Activated naive CD4-positive, alpha-beta T cell treated with anti-CD3 and anti-CD28 coated beads, Interleukin-2, amount 50 U/mL, for 24 hours (primary cell): ENCODE data around the gene DAB1.

Experiments
- H3K27ac Mint-ChIP-seq: one replicate; pipeline ENCODE4 v1.8.0; 2021; ENCODE audit warnings: mild to moderate bottlenecking, mixed read lengths
- H3K27me3 Mint-ChIP-seq: one replicate; pipeline ENCODE4 v1.8.0; 2021; ENCODE audit warnings: mixed read lengths
- H3K36me3 Mint-ChIP-seq: one replicate; pipeline ENCODE4 v1.8.0; 2021; ENCODE audit warnings: mixed read lengths
- H3K4me1 Mint-ChIP-seq: one replicate; pipeline ENCODE4 v1.8.0; 2021; ENCODE audit warnings: mixed read lengths
- H3K4me3 Mint-ChIP-seq: one replicate; pipeline ENCODE4 v1.8.0; 2021; ENCODE audit warnings: mild to moderate bottlenecking, mixed read lengths
- H3K9me3 Mint-ChIP-seq: one replicate; pipeline ENCODE4 v1.8.0; 2021; ENCODE audit warnings: mixed read lengths

DAB1 gene

GRCh38 chr1:57384901-57385300 is 39.0 kb downstream of the DAB1 start:
- no peaks in the 10 kb centered on the region for H3K9me3 Mint-ChIP-seq
- no peak overlapping the region for H3K27ac Mint-ChIP-seq
- H3K27me3 Mint-ChIP-seq = peaks cover 2% of the 10 kb centered on the region
- H3K36me3 Mint-ChIP-seq = no peaks in the 10 kb centered on the region
- no peak overlapping the region for H3K4me3 Mint-ChIP-seq
- no peaks in the 10 kb centered on the region for H3K4me1 Mint-ChIP-seq

- peaks cover 2% of the 10 kb centered on the region for H3K27me3 Mint-ChIP-seq
- no peaks in the 10 kb centered on the region for H3K36me3 Mint-ChIP-seq
- H3K27ac Mint-ChIP-seq = no peak overlapping the region
- H3K9me3 Mint-ChIP-seq = no peaks in the 10 kb centered on the region
- no peak overlapping the region for H3K4me3 Mint-ChIP-seq
- H3K4me1 Mint-ChIP-seq = no peaks in the 10 kb centered on the region
Measured at GRCh38 chr1:57384284-57384683, 39.6 kb downstream of the DAB1 start.

- H3K4me3 Mint-ChIP-seq = no peak overlapping the region
- H3K4me1 Mint-ChIP-seq = no peaks in the 10 kb centered on the region
- H3K36me3 Mint-ChIP-seq = no peaks in the 10 kb centered on the region
- no peak overlapping the region for H3K27ac Mint-ChIP-seq
- no peaks in the 10 kb centered on the region for H3K9me3 Mint-ChIP-seq
- H3K27me3 Mint-ChIP-seq = no peaks in the 10 kb centered on the region
Measured at GRCh38 chr1:57381871-57382270, 42.0 kb downstream of the DAB1 start.

GRCh38 chr1:57381426-57381825 is 42.4 kb downstream of the DAB1 start:
- Mint-ChIP-seq H3K27ac (no peak overlapping the region), H3K4me1 (no peaks in the 10 kb centered on the region), H3K9me3 (no peaks in the 10 kb centered on the region), H3K36me3 (no peaks in the 10 kb centered on the region), H3K4me3 (no peak overlapping the region), H3K27me3 (no peaks in the 10 kb centered on the region)

- H3K4me3 Mint-ChIP-seq = no peak overlapping the region
- H3K36me3 Mint-ChIP-seq = no peaks in the 10 kb centered on the region
- H3K27ac Mint-ChIP-seq = no peak overlapping the region
- no peaks in the 10 kb centered on the region for H3K27me3 Mint-ChIP-seq
- no peaks in the 10 kb centered on the region for H3K4me1 Mint-ChIP-seq
- no peaks in the 10 kb centered on the region for H3K9me3 Mint-ChIP-seq
Measured at GRCh38 chr1:57380923-57381322, 42.9 kb downstream of the DAB1 start.

GRCh38 chr1:57378534-57378933 is 45.3 kb downstream of the DAB1 start:
- no peaks in the 10 kb centered on the region for H3K27me3 Mint-ChIP-seq
- H3K4me3 Mint-ChIP-seq = no peak overlapping the region
- H3K27ac Mint-ChIP-seq = no peak overlapping the region
- no peaks in the 10 kb centered on the region for H3K4me1 Mint-ChIP-seq
- no peaks in the 10 kb centered on the region for H3K9me3 Mint-ChIP-seq
- no peaks in the 10 kb centered on the region for H3K36me3 Mint-ChIP-seq

GRCh38 chr1:57377339-57378139 is 46.3 kb downstream of the DAB1 start:
- H3K9me3 Mint-ChIP-seq = no peaks in the 10 kb centered on the region
- H3K4me3 Mint-ChIP-seq = no peak overlapping the region
- no peak overlapping the region for H3K27ac Mint-ChIP-seq
- H3K27me3 Mint-ChIP-seq = no peaks in the 10 kb centered on the region
- H3K36me3 Mint-ChIP-seq = no peaks in the 10 kb centered on the region
- no peaks in the 10 kb centered on the region for H3K4me1 Mint-ChIP-seq

GRCh38 chr1:57376041-57376440 is 47.8 kb downstream of the DAB1 start:
- Mint-ChIP-seq H3K4me3 (no peak overlapping the region), H3K27me3 (no peaks in the 10 kb centered on the region), H3K4me1 (no peaks in the 10 kb centered on the region), H3K27ac (no peak overlapping the region), H3K9me3 (no peaks in the 10 kb centered on the region), H3K36me3 (no peaks in the 10 kb centered on the region)

GRCh38 chr1:57369889-57370288 is 54.0 kb downstream of the DAB1 start:
- Mint-ChIP-seq H3K9me3 (no peaks in the 10 kb centered on the region), H3K27me3 (no peaks in the 10 kb centered on the region), H3K27ac (no peak overlapping the region), H3K4me1 (no peaks in the 10 kb centered on the region), H3K4me3 (no peak overlapping the region), H3K36me3 (no peaks in the 10 kb centered on the region)

GRCh38 chr1:57367945-57368344 is 55.9 kb downstream of the DAB1 start:
- H3K36me3 Mint-ChIP-seq = no peaks in the 10 kb centered on the region
- no peaks in the 10 kb centered on the region for H3K9me3 Mint-ChIP-seq
- H3K27ac Mint-ChIP-seq = no peak overlapping the region
- no peaks in the 10 kb centered on the region for H3K27me3 Mint-ChIP-seq
- H3K4me3 Mint-ChIP-seq = no peak overlapping the region
- H3K4me1 Mint-ChIP-seq = no peaks in the 10 kb centered on the region

- Mint-ChIP-seq H3K36me3 (no peaks in the 10 kb centered on the region), H3K4me3 (no peak overlapping the region), H3K27me3 (peaks cover 1% of the 10 kb centered on the region), H3K4me1 (no peaks in the 10 kb centered on the region), H3K27ac (no peak overlapping the region), H3K9me3 (no peaks in the 10 kb centered on the region)
Measured at GRCh38 chr1:57363643-57364042, 60.2 kb downstream of the DAB1 start.

- Mint-ChIP-seq H3K4me1 (no peaks in the 10 kb centered on the region), H3K4me3 (no peak overlapping the region)
Measured at GRCh38 chr1:57363165-57363564, 60.7 kb downstream of the DAB1 start.

GRCh38 chr1:57362480-57362879 is 61.4 kb downstream of the DAB1 start:
- Mint-ChIP-seq H3K27me3 (peaks cover 3% of the 10 kb centered on the region), H3K4me3 (no peak overlapping the region), H3K9me3 (no peaks in the 10 kb centered on the region), H3K36me3 (no peaks in the 10 kb centered on the region), H3K4me1 (no peaks in the 10 kb centered on the region), H3K27ac (no peak overlapping the region)

More at GRCh38 chr1:57363165-57363564, 60.7 kb downstream of the DAB1 start:
- Mint-ChIP-seq H3K27me3 (peaks cover 2% of the 10 kb centered on the region), H3K36me3 (no peaks in the 10 kb centered on the region), H3K9me3 (no peaks in the 10 kb centered on the region), H3K27ac (no peak overlapping the region)

GRCh38 chr1:57361516-57361915 is 62.3 kb downstream of the DAB1 start:
- Mint-ChIP-seq H3K27me3 (peaks cover 6% of the 10 kb centered on the region), H3K4me1 (no peaks in the 10 kb centered on the region)

GRCh38 chr1:57360846-57361407 is 62.9 kb downstream of the DAB1 start:
- Mint-ChIP-seq H3K27me3 (peaks cover 6% of the 10 kb centered on the region), H3K27ac (no peak overlapping the region), H3K36me3 (no peaks in the 10 kb centered on the region), H3K4me3 (no peak overlapping the region), H3K9me3 (no peaks in the 10 kb centered on the region), H3K4me1 (no peaks in the 10 kb centered on the region)

More at GRCh38 chr1:57361516-57361915, 62.3 kb downstream of the DAB1 start:
- no peaks in the 10 kb centered on the region for H3K9me3 Mint-ChIP-seq
- H3K36me3 Mint-ChIP-seq = no peaks in the 10 kb centered on the region
- no peak overlapping the region for H3K4me3 Mint-ChIP-seq
- no peak overlapping the region for H3K27ac Mint-ChIP-seq

- Mint-ChIP-seq H3K9me3 (no peaks in the 10 kb centered on the region), H3K27me3 (peaks cover 6% of the 10 kb centered on the region), H3K4me3 (no peak overlapping the region), H3K4me1 (no peaks in the 10 kb centered on the region), H3K36me3 (no peaks in the 10 kb centered on the region), H3K27ac (no peak overlapping the region)
Measured at GRCh38 chr1:57357462-57357861, 66.4 kb downstream of the DAB1 start.
